Measurements from ENCODE around the gene SLC44A5.

GRCh38 chr1:75579046-75579445, 31.9 kb downstream of the SLC44A5 start:
- TF ChIP-seq CTCF (conservative IDR thresholded peaks at IDR 0.05 in 1 of 2, IDR thresholded peaks at IDR 0.05 in 1 of 2; ENCODE audit: extremely low read depth in 1 of 2, insufficient read depth in 1 of 2, low read depth in 1 of 2, low read length in 2 of 2) (no peak), EZH2 (IDR thresholded peaks at IDR 0.05; ENCODE audit: borderline replicate concordance, low read length) (no peak)

Measured in mammary epithelial cell (primary cell).